Measurements from ENCODE around the gene DNAH14.
"Not testable (repeated sequence)": the region's sequence is repeated elsewhere in the genome, so short reads cannot be mapped to it uniquely, and the experiment has no call there.

The DNAH14 gene

GRCh38 chr1:224989615-224990014, 60.1 kb downstream of the DNAH14 start:
- POLR2A ChIA-PET = no interaction called here
- TF ChIP-seq, protein P1, sequence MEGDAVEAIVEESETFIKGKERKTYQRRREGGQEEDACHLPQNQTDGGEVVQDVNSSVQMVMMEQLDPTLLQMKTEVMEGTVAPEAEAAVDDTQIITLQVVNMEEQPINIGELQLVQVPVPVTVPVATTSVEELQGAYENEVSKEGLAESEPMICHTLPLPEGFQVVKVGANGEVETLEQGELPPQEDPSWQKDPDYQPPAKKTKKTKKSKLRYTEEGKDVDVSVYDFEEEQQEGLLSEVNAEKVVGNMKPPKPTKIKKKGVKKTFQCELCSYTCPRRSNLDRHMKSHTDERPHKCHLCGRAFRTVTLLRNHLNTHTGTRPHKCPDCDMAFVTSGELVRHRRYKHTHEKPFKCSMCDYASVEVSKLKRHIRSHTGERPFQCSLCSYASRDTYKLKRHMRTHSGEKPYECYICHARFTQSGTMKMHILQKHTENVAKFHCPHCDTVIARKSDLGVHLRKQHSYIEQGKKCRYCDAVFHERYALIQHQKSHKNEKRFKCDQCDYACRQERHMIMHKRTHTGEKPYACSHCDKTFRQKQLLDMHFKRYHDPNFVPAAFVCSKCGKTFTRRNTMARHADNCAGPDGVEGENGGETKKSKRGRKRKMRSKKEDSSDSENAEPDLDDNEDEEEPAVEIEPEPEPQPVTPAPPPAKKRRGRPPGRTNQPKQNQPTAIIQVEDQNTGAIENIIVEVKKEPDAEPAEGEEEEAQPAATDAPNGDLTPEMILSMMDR (IDR thresholded peaks at IDR 0.05; ENCODE audit: control extremely low read depth, extremely low read depth, low read depth, missing control alignments) = no peak
- no peak for DNase-seq (ENCODE audit: extremely low spot score)
- CTCF ChIA-PET = no interaction called here

GRCh38 chr1:224991550-224991949, 62.1 kb downstream of the DNAH14 start:
- CTCF ChIA-PET, POLR2A ChIA-PET: not testable (repeated sequence)

GRCh38 chr1:224995602-224996001, 66.1 kb downstream of the DNAH14 start:
- POLR2A ChIA-PET = no interaction called here
- CTCF ChIA-PET = interaction anchor here (0.8 kb wide), 1 partner anchor 8 kb away, joined by 3 read pairs; no protein-coding TSS in a partner anchor
- DNase-seq (ENCODE audit: extremely low spot score) = no peak
- TF ChIP-seq, protein P1 (IDR thresholded peaks at IDR 0.05; ENCODE audit: control extremely low read depth, extremely low read depth, low read depth, missing control alignments) = no peak

More at GRCh38 chr1:224991550-224991949, 62.1 kb downstream of the DNAH14 start:
- DNase-seq (ENCODE audit: extremely low spot score) = not testable (repeated sequence)

GRCh38 chr1:224996266-224996665, 66.8 kb downstream of the DNAH14 start:
- TF ChIP-seq, protein P1 (IDR thresholded peaks at IDR 0.05; ENCODE audit: control extremely low read depth, extremely low read depth, low read depth, missing control alignments) = no peak
- POLR2A ChIA-PET = no interaction called here
- CTCF ChIA-PET = interaction anchor here (0.8 kb wide), 2 partner anchors 9 to 10 kb away, joined by 3 read pairs; no protein-coding TSS in a partner anchor
- DNase-seq (ENCODE audit: extremely low spot score) = no peak

DNA sequence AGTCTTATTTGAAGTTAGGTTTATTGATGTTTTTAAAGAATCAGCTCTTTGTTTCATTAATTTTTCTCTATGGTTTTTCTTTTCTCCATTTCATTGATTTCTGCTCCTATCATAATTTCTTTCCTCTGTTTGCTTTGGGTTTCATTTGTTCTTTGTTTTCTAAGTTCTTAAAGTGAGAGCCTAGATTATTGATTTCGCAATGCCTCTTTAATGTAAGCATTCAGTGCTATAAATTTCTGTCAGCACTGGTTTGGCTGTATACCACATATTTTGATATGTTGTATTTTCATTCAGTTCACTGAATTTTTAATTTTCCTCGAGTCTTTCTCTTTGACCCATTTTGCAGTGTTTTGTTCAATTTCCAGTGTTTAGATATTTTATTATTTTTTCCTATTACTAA, 68.7 kb downstream of the DNAH14 start:
- TF ChIP-seq, protein P1 (IDR thresholded peaks at IDR 0.05; ENCODE audit: control extremely low read depth, extremely low read depth, low read depth, missing control alignments) = no peak
- POLR2A ChIA-PET = no interaction called here
- DNase-seq (ENCODE audit: extremely low spot score) = no peak
- CTCF ChIA-PET = no interaction called here

GRCh38 chr1:225004396-225004795, 74.9 kb downstream of the DNAH14 start:
- POLR2A ChIA-PET = no interaction called here
- CTCF ChIA-PET = no interaction called here
- no peak for DNase-seq (ENCODE audit: extremely low spot score)
- TF ChIP-seq, protein P1 (IDR thresholded peaks at IDR 0.05; ENCODE audit: control extremely low read depth, extremely low read depth, low read depth, missing control alignments) = no peak

DNA sequence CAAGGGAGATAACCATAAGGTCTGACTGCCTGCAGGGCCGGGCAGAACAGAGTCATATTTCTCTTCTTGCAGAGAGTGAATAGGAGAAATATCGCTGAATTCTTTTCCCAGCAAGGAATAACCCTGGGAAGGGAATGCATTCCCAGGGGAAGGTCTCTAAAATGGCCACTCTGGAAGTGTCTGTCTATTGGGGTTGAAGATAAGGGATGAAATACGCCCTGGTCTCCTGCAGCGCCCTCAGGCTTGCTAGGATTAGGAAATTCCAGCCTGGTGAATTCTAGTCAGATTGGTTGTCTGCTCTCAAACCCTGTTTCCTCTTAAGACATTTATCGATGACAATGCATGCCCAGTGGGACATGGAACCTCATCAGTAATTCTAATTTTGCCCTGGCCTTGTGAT, 76.9 kb downstream of the DNAH14 start:
- DNase-seq (ENCODE audit: extremely low spot score); POLR2A ChIA-PET; CTCF ChIA-PET: not testable (repeated sequence)

DNA sequence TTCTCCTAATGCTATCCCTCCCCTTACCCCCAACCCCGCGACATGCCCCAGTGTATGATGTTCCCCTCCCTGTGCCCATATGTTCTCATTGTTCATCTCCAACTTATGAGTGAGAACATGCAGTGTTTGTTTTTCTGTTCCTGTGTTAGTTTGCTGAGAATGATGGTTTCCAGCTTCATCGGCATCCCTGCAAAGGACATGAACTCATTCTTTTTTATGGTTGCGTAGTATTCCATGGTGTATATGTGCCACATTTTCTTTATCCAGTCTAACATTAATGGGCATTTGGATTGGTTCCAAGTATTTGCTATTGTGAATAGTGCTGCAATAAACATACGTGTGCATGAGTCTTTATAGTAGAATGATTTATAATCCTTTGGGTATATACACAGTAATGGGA, 78.6 kb downstream of the DNAH14 start:
- POLR2A ChIA-PET; DNase-seq (ENCODE audit: extremely low spot score); CTCF ChIA-PET: not testable (repeated sequence)

Measured in GM10248 (cell line).